GM18502 (cell line): ENCODE results near the gene TYW1B.
"Not testable (repeated sequence)": the region's sequence is repeated elsewhere in the genome, so short reads cannot be mapped to it uniquely, and the experiment has no call there.

Source experiments
- ATAC-seq: cut with Tn5 transposase; IDR thresholded peaks from one replicate; pipeline ENCODE4 v1.9.1; 2021; ENCODE audit warnings: mild to moderate bottlenecking; ENCODE audit not compliant: unreplicated experiment, poor library complexity

The TYW1B gene

GRCh38 chr7:72706521-72706920, 121.5 kb downstream of the TYW1B start:
- no peak for ATAC-seq

GRCh38 chr7:72705693-72706092, 122.3 kb downstream of the TYW1B start:
- ATAC-seq, result not testable (repeated sequence)

GRCh38 chr7:72704894-72705293, 123.1 kb downstream of the TYW1B start:
- no peak for ATAC-seq

- ATAC-seq, result not testable (repeated sequence)
Measured at GRCh38 chr7:72700548-72700947, 127.5 kb downstream of the TYW1B start.

GRCh38 chr7:72697066-72697465, 130.9 kb downstream of the TYW1B start:
- ATAC-seq, result not testable (repeated sequence)

- ATAC-seq, result not testable (repeated sequence)
Measured at GRCh38 chr7:72696643-72697042, 131.4 kb downstream of the TYW1B start.

- not testable (repeated sequence) for ATAC-seq
Measured at GRCh38 chr7:72695482-72695881, 132.5 kb downstream of the TYW1B start.

GRCh38 chr7:72691442-72691841, 136.6 kb downstream of the TYW1B start:
- ATAC-seq, result not testable (repeated sequence)

GRCh38 chr7:72690177-72690576, 137.8 kb downstream of the TYW1B start:
- not testable (repeated sequence) for ATAC-seq

- not testable (repeated sequence) for ATAC-seq
Measured at GRCh38 chr7:72689344-72689743, 138.7 kb downstream of the TYW1B start.

GRCh38 chr7:72681211-72681610, 146.8 kb downstream of the TYW1B start:
- ATAC-seq, result not testable (repeated sequence)

- peak; percentile 43 for ATAC-seq
Measured at GRCh38 chr7:72676880-72677279, 151.1 kb downstream of the TYW1B start.

GRCh38 chr7:72676086-72676690, 151.8 kb downstream of the TYW1B start:
- ATAC-seq, result not testable (repeated sequence)

- not testable (repeated sequence) for ATAC-seq
Measured at GRCh38 chr7:72675686-72676085, 152.3 kb downstream of the TYW1B start.

GRCh38 chr7:72674394-72674793, 153.6 kb downstream of the TYW1B start:
- ATAC-seq, result no peak

- not testable (repeated sequence) for ATAC-seq
Measured at GRCh38 chr7:72670850-72671249, 157.2 kb downstream of the TYW1B start.

GRCh38 chr7:72668435-72668834, 159.6 kb downstream of the TYW1B start:
- ATAC-seq, result not testable (repeated sequence)

- not testable (repeated sequence) for ATAC-seq
Measured at GRCh38 chr7:72667049-72667448, 161.0 kb downstream of the TYW1B start.

- ATAC-seq, result not testable (repeated sequence)
Measured at GRCh38 chr7:72648574-72648973, 179.4 kb downstream of the TYW1B start.

GRCh38 chr7:72643708-72644107, 184.3 kb downstream of the TYW1B start:
- ATAC-seq, result not testable (repeated sequence)

GRCh38 chr7:72641485-72642248, 186.3 kb downstream of the TYW1B start:
- not testable (repeated sequence) for ATAC-seq

GRCh38 chr7:72640740-72641139, 187.3 kb downstream of the TYW1B start:
- peak; percentile 58 for ATAC-seq
